Medulla oblongata (tissue), 1 donor: ENCODE data around the gene TTC27.
"Not testable (repeated sequence)": the region's sequence is repeated elsewhere in the genome, so short reads cannot be mapped to it uniquely, and the experiment has no call there.

Experiments used
- DNase-seq: peaks from one replicate; pipeline ENCODE4 v3.0.0-alpha.2; 2015; ENCODE audit errors: extremely low spot score

Gene TTC27

DNA sequence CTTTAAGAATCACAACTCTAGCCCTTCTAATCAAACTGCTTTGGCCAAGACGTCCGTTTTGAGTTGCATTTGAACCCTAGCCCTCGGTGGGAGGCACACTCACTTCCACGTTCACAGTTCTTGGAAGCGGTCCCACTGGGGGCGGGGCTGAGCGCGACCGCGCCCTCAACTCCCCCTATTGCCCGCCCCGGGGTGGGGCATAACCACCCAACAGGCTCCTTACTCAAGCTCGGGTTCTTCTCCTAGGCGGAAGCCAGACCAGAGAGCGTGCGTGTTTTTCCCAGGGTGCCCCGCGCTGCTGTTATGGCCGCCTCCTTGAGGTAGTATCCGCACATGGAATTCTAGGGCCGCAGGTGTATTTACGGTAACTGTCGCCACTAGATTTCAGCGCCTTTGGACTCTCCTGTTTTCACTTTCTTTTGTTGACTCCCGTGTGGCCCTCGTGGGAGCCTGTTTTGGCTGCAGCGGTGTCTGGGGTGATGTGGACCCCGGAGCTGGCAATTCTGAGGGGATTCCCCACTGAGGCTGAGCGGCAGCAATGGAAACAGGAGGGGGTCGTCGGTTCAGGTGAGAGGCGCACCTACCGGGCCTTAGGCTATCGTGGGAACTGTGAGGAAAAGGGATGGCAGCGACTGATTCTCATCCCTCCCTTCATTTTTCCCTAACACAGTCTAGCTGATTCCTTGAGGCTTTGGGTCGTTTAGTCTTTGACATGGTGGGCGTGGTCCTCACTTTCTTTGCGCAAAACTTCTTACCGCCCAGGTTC lies at the start of gene TTC27:
Gene TTC27, plus strand, starts transcription at position 237 of the 766 bp plus-strand sequence. Its CDS starts 243 bp downstream, at position 480.
- peak; percentile 98 for DNase-seq

DNA sequence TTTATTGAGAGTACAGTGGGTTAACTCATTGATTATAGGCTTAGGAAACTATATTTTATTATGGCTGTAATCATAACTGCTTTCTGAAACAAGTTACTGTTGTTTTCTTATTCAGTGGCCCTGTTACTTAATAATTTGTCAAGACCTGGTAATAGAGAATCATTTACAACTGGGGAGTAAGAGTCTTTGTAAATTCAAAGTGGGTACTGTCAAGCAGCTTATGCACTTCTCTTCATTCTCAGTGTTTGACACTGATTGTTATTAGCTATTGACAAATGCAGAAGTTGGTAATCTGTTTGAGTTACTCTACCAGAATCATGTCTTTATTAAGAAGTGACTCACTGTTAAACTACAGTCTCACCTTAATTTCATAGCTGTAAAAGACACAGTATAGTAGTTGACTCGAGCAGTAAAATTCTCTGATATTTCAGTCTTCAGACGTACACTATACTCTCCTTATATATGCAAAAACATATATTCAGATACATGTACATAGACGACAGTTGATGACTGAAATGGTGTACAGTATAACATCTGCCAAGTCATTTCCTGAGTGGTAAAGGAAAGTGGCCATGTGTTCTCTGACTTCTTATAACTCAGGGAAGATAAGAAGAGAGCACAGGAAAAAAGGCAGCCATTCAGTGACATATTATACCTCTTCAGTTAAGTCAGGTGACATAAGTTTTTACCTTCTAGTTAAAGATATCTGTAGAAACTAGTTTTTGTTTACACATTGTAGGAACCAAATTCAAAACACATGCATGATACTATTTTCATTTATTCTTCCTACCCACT lies 36.0 kb upstream of the TTC27 start:
- DNase-seq = no peak

DNA sequence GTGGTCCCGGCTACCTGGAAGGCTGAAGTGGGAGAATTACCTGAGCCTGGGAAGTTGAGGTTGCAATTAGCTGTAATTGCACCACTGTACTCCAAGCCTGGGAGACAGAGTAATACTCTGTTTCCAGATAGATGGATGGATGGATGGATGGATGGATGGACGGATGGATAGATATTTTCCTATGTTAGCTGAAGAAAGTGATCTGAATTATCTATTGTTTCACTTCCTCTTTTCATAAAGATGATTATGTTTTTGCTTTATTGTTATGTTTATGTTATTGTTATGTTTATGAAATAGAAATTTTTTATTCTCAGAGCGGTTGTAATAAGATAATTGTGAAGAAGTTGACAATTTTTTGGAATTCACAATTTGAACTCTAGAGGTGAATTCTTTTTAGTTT lies 33.3 kb upstream of the TTC27 start:
- DNase-seq = no peak

- DNase-seq = no peak
These were observed 16.5 kb upstream of the TTC27 start for GRCh38 chr2:32611366-32611765.

DNA sequence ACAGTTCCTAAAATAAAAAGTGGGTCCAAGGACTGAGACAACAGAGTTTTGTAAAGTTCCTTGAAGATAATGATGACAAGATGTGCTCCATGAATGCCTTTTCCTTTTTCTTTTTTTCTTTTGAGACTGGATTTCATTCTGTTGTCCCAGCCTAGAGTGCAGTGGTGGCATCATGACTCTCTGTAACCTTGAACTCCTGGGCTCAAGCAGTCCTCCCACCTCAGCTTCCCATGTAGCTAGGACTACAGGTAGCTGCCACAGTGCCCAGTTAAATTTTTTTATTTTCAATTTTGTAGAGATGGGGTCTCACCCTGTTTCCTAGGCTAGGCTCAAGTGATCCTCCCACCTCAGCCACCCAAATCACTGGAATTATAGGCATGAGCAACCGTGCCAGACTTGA lies 16.1 kb upstream of the TTC27 start:
- DNase-seq = no peak

- no peak for DNase-seq
These were observed 13.8 kb upstream of the TTC27 start for GRCh38 chr2:32614084-32614483.

GRCh38 chr2:32617599-32618189 lies 10.2 kb upstream of the TTC27 start:
- DNase-seq = no peak

GRCh38 chr2:32622570-32623310 lies 5.1 kb upstream of the TTC27 start:
- peak; percentile 39 for DNase-seq

DNA sequence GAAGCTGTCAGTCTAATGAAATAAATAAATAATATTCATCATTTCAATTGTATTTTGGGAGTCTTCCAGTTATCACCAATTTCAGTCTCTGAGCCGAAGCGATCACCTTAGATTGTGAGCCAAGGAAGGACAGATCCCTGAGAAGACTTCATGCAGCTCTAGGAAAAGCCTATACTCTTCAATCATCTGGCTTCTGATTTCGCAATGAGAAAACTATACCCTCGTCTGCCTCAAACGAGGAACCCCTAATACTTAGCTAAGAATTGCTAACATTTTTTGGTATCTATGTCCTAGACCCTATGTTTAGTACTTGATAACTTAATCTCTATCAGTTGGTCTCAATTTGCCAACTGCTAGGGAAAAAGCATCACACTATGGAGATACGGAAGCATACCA lies 4.5 kb upstream of the TTC27 start:
- no peak for DNase-seq

DNA sequence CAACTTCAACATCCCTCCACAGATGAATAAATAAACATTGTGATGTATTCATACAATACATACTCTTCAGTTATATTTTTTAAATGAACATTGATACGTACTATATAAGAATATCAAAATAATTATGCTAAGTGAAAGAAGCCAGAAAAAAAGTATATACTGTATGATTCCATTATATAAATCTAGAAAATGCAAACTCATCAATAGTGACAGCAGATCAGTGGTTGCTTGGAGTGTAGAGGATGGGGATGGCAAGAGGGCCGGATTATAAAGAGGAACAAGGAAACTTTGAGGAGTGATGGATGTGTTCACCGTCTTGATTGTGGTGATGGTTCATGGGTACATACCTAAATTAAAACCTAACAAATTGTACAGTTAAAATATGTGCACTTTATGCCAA lies 3.0 kb upstream of the TTC27 start:
- no peak for DNase-seq

- DNase-seq = no peak
These were observed 1.1 kb upstream of the TTC27 start for GRCh38 chr2:32626639-32627221.

DNA sequence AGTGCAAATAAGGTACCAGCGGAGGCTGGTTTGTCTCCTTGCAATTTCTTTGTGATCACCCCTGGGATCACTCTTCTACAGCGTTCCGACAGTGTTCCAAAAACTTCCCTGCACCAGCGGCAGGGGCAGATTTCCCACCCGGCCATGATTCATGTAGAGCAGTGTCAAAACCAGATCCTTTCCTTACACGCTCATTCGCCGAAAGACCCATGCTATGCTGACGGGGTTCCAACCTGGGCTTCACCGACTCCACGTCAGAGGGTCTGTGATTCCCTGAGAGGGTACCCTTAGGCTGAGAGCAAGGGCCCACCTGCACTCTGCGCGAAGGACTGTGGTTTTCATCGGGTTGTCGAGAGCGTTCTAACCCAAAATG lies 423 bp upstream of the TTC27 start:
- peak; percentile 49 for DNase-seq

- DNase-seq = no peak
These were observed 4.2 kb downstream of the TTC27 start for GRCh38 chr2:32632089-32632488.

- no peak for DNase-seq
These were observed 5.2 kb downstream of the TTC27 start for GRCh38 chr2:32633040-32633439.

DNA sequence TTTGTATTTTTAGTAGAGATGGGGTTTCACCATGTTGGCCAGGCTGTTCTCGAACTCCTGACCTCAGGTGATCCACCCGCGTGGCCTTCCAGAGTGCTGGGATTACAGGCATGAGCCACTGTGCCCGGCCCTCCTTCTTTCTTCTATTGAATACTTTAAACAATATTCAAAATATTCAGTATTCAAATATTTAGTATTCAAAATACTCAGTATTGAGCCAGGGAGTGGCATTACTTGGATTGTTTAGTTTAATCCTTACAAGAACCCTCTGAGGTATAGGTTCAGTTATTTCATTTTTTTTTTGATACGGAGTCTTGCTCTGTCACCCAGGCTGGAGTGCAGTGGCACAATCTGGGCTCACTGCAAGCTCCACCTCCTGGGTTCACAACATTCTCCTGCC lies 10.7 kb downstream of the TTC27 start:
- DNase-seq = not testable (repeated sequence)

GRCh38 chr2:32641180-32641579 lies 13.3 kb downstream of the TTC27 start:
- DNase-seq = no peak

DNA sequence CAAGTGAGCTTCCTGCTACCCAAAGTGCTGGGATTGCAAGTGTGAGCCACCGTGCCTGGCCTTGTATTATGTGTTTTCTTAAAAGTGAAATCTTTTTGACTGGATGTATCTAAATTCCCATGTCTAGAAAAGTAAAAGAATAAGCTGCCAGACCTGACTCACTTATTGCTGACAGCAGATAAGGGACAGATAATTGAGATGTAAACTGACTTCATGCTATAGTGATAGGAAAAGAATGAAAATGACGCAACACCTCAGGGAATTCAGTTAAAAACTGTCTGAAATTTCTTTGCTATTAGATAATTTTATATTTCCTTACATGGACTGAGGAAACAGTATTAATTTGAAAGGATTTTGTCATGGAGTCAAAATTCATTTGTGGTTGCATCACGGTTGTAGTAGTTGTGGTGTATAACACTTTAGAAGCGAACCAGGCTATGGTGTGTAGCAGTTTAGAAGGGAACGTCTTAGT lies 19.4 kb downstream of the TTC27 start:
- no peak for DNase-seq

GRCh38 chr2:32652555-32653209 lies 24.8 kb downstream of the TTC27 start:
- DNase-seq = no peak

- no peak for DNase-seq
These were observed 28.2 kb downstream of the TTC27 start for GRCh38 chr2:32656069-32656468.

DNA sequence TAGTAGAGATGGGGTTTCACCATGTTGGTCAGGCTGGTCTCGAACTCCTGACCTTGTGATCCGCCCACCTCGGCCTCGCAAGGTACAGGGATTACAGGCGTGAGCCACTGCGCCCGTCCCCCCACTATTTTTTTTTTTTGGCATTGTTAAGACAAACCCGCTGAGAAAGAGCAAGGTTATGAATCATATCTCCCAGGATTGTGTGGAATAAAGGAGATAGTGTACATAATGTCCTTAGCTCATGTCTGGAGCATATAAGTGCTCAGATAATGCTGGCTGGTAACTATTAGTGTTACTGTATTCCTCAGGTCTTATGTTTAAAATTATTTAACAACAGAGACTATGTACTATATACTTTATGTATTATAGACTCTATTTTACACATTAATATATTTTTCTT lies 36.0 kb downstream of the TTC27 start:
- no peak for DNase-seq

DNA sequence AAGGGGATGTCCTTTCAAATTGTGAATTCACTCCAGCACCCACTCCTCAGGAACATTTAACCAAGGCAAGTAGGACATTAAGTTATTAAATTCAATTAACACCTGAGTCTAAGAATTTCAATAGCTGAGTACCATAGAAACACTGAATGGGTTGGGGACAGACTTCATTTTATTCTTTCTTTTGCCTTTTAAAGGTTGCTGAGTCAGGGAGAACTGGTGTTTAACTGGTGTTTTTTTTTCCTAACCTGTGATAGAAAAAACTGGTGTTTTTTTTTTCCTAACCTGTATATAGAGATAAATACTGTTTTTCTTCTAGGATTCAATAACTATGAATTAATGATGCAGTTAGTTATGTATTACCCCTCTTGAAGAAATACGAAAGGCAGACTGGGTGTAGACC lies 38.9 kb downstream of the TTC27 start:
- no peak for DNase-seq
